ENCODE measurements around the gene RMDN3. TPM values are rescaled to one million over a fixed set of nuclear protein-coding genes. Genes with fewer than 3 reads are reported as not detected.

The RMDN3 gene
- total RNA-seq, 1 donor, result 19.9 TPM

- H3K27ac ChIP-seq (ENCODE audit: low read depth, low read length), result peak overlapping the region; percentile 59
- no peak for TF ChIP-seq CTCF (IDR thresholded peaks at IDR 0.05; ENCODE audit: extremely low read depth, low read depth, low read length)
- H3K36me3 ChIP-seq (ENCODE audit: insufficient read depth, low read length), result peaks cover 7% of the 10 kb centered on the region
- DNase-seq (ENCODE audit: insufficient read length, low spot score, missing footprints), result no peak
- H3K79me2 ChIP-seq (ENCODE audit: insufficient read depth, low read length), result peaks cover 60% of the 10 kb centered on the region
- no peak overlapping the region for H2AFZ ChIP-seq (ENCODE audit: low read length)
- peak overlapping the region; percentile 39 for H3K4me2 ChIP-seq (ENCODE audit: insufficient read depth, low read length)
- no peak overlapping the region for H3K4me3 ChIP-seq (ENCODE audit: insufficient read depth, low read length)
- H3K9me3 ChIP-seq (ENCODE audit: low read depth, low read length), result no peaks in the 10 kb centered on the region
- no peaks in the 10 kb centered on the region for H3K27me3 ChIP-seq (ENCODE audit: insufficient read depth, low read length)
- peaks cover 22% of the 10 kb centered on the region for H3K4me1 ChIP-seq (ENCODE audit: insufficient read depth, low read length)
- H4K20me1 ChIP-seq (ENCODE audit: insufficient read depth, low read length), result peaks cover 45% of the 10 kb centered on the region
Measured at GRCh38 chr15:40787344-40787841, 32.3 kb upstream of the RMDN3 start.

DNA sequence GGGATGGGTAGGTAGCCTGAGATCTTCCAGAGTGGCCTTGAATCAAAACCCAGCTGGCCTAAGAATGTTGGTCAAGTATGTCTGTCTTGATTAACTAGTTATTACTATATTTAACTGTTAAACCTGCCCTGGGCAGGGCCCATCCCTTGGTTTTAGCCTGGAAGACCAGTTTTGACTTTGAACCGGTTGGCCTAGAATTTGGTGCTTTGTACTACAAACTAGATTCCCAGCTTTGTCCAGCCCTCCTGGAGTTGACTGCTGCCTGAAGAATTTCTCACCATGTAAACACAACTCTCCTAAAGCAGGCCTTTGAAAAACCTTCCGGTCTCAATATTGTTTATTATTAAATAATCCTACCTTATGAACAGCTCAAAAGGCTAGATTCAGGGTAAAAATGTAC, 30.8 kb upstream of the RMDN3 start:
- H3K79me2 ChIP-seq (ENCODE audit: insufficient read depth, low read length), result peaks cover 51% of the 10 kb centered on the region
- no peak for DNase-seq (ENCODE audit: insufficient read length, low spot score, missing footprints)

GRCh38 chr15:40785164-40785563, 30.1 kb upstream of the RMDN3 start:
- H4K20me1 ChIP-seq (ENCODE audit: insufficient read depth, low read length), result peaks cover 45% of the 10 kb centered on the region
- H3K4me2 ChIP-seq (ENCODE audit: insufficient read depth, low read length), result no peak overlapping the region
- H3K4me3 ChIP-seq (ENCODE audit: insufficient read depth, low read length), result no peak overlapping the region
- DNase-seq (ENCODE audit: insufficient read length, low spot score, missing footprints), result no peak
- no peaks in the 10 kb centered on the region for H3K27me3 ChIP-seq (ENCODE audit: insufficient read depth, low read length)
- no peak overlapping the region for H2AFZ ChIP-seq (ENCODE audit: low read length)
- H3K4me1 ChIP-seq (ENCODE audit: insufficient read depth, low read length), result peaks cover 16% of the 10 kb centered on the region
- H3K27ac ChIP-seq (ENCODE audit: low read depth, low read length), result no peak overlapping the region
- H3K9me3 ChIP-seq (ENCODE audit: low read depth, low read length), result no peaks in the 10 kb centered on the region
- peak; percentile 11 for TF ChIP-seq CTCF (IDR thresholded peaks at IDR 0.05; ENCODE audit: extremely low read depth, low read depth, low read length)
- H3K36me3 ChIP-seq (ENCODE audit: insufficient read depth, low read length), result peaks cover 3% of the 10 kb centered on the region
- H3K79me2 ChIP-seq (ENCODE audit: insufficient read depth, low read length), result peaks cover 49% of the 10 kb centered on the region

More for the DNA sequence above, 30.8 kb upstream of the RMDN3 start:
- no peaks in the 10 kb centered on the region for H3K27me3 ChIP-seq (ENCODE audit: insufficient read depth, low read length)
- TF ChIP-seq CTCF (IDR thresholded peaks at IDR 0.05; ENCODE audit: extremely low read depth, low read depth, low read length), result no peak
- peaks cover 21% of the 10 kb centered on the region for H3K4me1 ChIP-seq (ENCODE audit: insufficient read depth, low read length)
- H3K36me3 ChIP-seq (ENCODE audit: insufficient read depth, low read length), result peaks cover 3% of the 10 kb centered on the region
- no peak overlapping the region for H2AFZ ChIP-seq (ENCODE audit: low read length)
- H3K4me2 ChIP-seq (ENCODE audit: insufficient read depth, low read length), result no peak overlapping the region
- H3K9me3 ChIP-seq (ENCODE audit: low read depth, low read length), result no peaks in the 10 kb centered on the region
- H4K20me1 ChIP-seq (ENCODE audit: insufficient read depth, low read length), result peaks cover 46% of the 10 kb centered on the region
- H3K4me3 ChIP-seq (ENCODE audit: insufficient read depth, low read length), result no peak overlapping the region
- no peak overlapping the region for H3K27ac ChIP-seq (ENCODE audit: low read depth, low read length)

GRCh38 chr15:40782609-40783227, 27.7 kb upstream of the RMDN3 start:
- H3K4me3 ChIP-seq (ENCODE audit: insufficient read depth, low read length), result no peak overlapping the region
- peak; percentile 40 for TF ChIP-seq CTCF (IDR thresholded peaks at IDR 0.05; ENCODE audit: extremely low read depth, low read depth, low read length)
- H3K79me2 ChIP-seq (ENCODE audit: insufficient read depth, low read length), result peaks cover 36% of the 10 kb centered on the region
- H3K27ac ChIP-seq (ENCODE audit: low read depth, low read length), result no peak overlapping the region
- no peaks in the 10 kb centered on the region for H3K9me3 ChIP-seq (ENCODE audit: low read depth, low read length)
- H3K27me3 ChIP-seq (ENCODE audit: insufficient read depth, low read length), result no peaks in the 10 kb centered on the region
- peak; percentile 70 for DNase-seq (ENCODE audit: insufficient read length, low spot score, missing footprints)
- peaks cover 41% of the 10 kb centered on the region for H4K20me1 ChIP-seq (ENCODE audit: insufficient read depth, low read length)
- no peak overlapping the region for H2AFZ ChIP-seq (ENCODE audit: low read length)
- peaks cover 13% of the 10 kb centered on the region for H3K4me1 ChIP-seq (ENCODE audit: insufficient read depth, low read length)
- H3K36me3 ChIP-seq (ENCODE audit: insufficient read depth, low read length), result peaks cover 12% of the 10 kb centered on the region
- no peak overlapping the region for H3K4me2 ChIP-seq (ENCODE audit: insufficient read depth, low read length)
